IgD-negative memory B cell (primary cell): ENCODE data around the gene RNLS. TPM values are rescaled to one million over a fixed set of nuclear protein-coding genes. Genes with fewer than 3 reads are reported as not detected.
A peak's percentile ranks its signal among the peaks of the same experiment; 100 is the strongest.

ENCODE experiments used
- H3K27ac Mint-ChIP-seq, 3 donors: one replicate each; pipeline ENCODE4 v1.8.0; 2020 to 2022; ENCODE audit warnings: mild to moderate bottlenecking in 3 of 3, mixed read lengths in 3 of 3, moderate library complexity in 1 of 3
- H3K27me3 Mint-ChIP-seq: one replicate; pipeline ENCODE4 v1.8.0; 2021; ENCODE audit warnings: mixed read lengths
- H3K36me3 Mint-ChIP-seq: one replicate; pipeline ENCODE4 v1.8.0; 2020; ENCODE audit warnings: mild to moderate bottlenecking, mixed read lengths
- H3K4me1 Mint-ChIP-seq, 3 donors: one replicate each; pipeline ENCODE4 v1.8.0; 2020 to 2022; ENCODE audit warnings: mixed read lengths in 3 of 3, mild to moderate bottlenecking in 1 of 3
- H3K4me3 Mint-ChIP-seq, 4 donors: one replicate each; pipeline ENCODE4 v1.8.0; 2020 to 2022; ENCODE audit warnings: mild to moderate bottlenecking in 4 of 4, mixed read lengths in 4 of 4, moderate library complexity in 3 of 4
- H3K9me3 Mint-ChIP-seq, 3 donors: one replicate each; pipeline ENCODE4 v1.8.0; 2020 to 2021; ENCODE audit warnings: mixed read lengths in 3 of 3, mild to moderate bottlenecking in 1 of 3
- polyA plus RNA-seq: library from polyadenylated mRNA; unstranded; fragments of 300-500 nt; fragmentation: Illumina TruSeq; gene quantifications from one replicate; pipeline ENCODE4 v1.2.3, GENCODE V29; 2021

Gene RNLS
- polyA plus RNA-seq, 1 donor from 2014 or later: 6.8 TPM

GRCh38 chr10:88273567-88273966 lies 309.6 kb downstream of the RNLS start:
- no peak overlapping the region for H3K4me3 Mint-ChIP-seq
- peaks cover 19 to 30% (median 20%) of the 10 kb centered on the region in 3 donors for H3K4me1 Mint-ChIP-seq
- no peak overlapping the region for H3K27ac Mint-ChIP-seq

DNA sequence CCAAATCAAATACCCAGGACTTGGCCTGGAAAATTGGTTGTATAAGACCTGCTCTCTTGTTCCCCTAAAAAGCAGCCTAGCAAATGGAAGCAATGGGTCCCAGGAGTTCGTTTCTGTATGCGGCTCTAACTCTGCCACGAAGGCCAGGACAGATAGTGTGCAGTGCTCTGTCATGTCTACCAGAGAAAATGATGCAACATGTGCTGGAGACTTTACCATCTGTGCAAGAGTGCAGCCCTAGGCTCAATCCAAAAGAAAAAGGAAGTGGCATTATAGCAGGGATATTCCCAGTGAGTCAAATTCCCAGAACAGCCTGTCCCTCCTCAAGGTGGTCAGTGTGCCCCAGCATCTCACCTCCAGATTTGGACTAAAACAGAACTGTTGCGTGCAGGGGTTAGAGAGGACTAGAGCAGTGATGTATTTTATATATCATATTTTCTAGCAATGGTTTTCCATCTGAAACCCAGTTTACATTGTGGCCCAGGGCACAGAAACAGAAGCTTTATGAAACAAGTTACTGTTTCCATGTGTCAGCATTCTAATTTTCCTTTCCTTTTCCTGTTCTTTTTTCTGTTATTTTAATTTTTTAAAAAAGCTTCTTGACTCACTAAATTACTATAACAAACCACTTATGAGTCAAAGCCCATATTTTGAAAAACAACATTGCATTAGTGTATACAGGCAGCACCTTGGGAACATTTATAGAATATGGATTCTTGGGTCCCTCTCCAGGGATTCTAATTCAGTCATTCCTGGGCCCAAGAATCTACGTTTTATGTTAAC lies 311.2 kb downstream of the RNLS start:
- H3K27ac Mint-ChIP-seq: peak overlapping the region in 2 of 3 donors; percentile 54 to 55
- H3K4me3 Mint-ChIP-seq: peak overlapping the region in 2 of 4 donors; percentile 75 to 78
- no peaks in the 10 kb centered on the region for H3K9me3 Mint-ChIP-seq
- H3K36me3 Mint-ChIP-seq: no peaks in the 10 kb centered on the region
- H3K27me3 Mint-ChIP-seq: no peaks in the 10 kb centered on the region
- H3K4me1 Mint-ChIP-seq: peaks cover 20 to 31% (median 20%) of the 10 kb centered on the region in 3 donors

More at GRCh38 chr10:88273567-88273966, 309.6 kb downstream of the RNLS start:
- Mint-ChIP-seq H3K27me3 (no peaks in the 10 kb centered on the region), H3K9me3 (no peaks in the 10 kb centered on the region), H3K36me3 (peaks cover 2% of the 10 kb centered on the region)

- H3K9me3 Mint-ChIP-seq: no peaks in the 10 kb centered on the region
- H3K4me1 Mint-ChIP-seq: peaks cover 20 to 33% (median 22%) of the 10 kb centered on the region in 3 donors
- H3K27ac Mint-ChIP-seq: peak overlapping the region in 2 of 3 donors; percentile 13 to 54
- H3K4me3 Mint-ChIP-seq: peak overlapping the region in 3 of 4 donors; percentile 21 to 78 (median 75)
- no peaks in the 10 kb centered on the region for H3K27me3 Mint-ChIP-seq
- no peaks in the 10 kb centered on the region for H3K36me3 Mint-ChIP-seq
Measured at GRCh38 chr10:88270871-88271713, 312.0 kb downstream of the RNLS start.

GRCh38 chr10:88270061-88270808 lies 312.9 kb downstream of the RNLS start:
- H3K4me1 Mint-ChIP-seq: peaks cover 20 to 33% (median 22%) of the 10 kb centered on the region in 3 donors
- H3K36me3 Mint-ChIP-seq: no peaks in the 10 kb centered on the region
- H3K4me3 Mint-ChIP-seq: peak overlapping the region in 1 of 4 donors; percentile 51

DNA sequence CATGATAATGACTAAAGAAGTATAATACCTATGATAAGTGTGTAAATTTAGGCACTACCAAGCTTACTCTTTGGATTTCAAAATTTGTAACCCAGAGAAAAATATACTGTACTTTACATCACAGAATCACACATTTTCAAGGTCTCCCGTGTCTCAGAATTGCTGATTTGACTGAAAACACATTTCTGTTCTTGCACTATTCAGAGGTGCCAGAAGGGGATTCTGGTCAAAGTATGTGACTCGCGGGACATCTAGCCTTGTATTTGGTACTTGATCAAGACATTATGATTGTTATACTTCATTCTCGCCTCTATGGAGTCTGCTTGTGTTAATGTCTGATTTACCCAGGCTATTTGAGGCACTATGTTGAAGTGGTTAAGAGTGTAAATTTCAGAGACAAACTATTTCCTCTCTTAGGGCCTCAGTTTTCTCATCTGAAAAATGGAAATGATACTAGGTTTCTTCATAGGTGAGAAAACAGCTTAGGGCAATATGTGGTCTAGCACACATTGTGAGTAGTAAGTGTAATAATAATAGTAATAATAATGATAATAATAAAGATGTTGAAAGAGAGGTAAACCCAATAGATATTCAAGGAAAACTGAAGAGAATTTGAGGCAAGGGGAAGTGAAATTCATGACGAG lies 320.4 kb downstream of the RNLS start:
- H3K27ac Mint-ChIP-seq: no peak overlapping the region
- peaks cover 0 to 4% (median 0%) of the 10 kb centered on the region in 3 donors for H3K9me3 Mint-ChIP-seq
- no peaks in the 10 kb centered on the region for H3K27me3 Mint-ChIP-seq
- peaks cover 2 to 12% (median 11%) of the 10 kb centered on the region in 3 donors for H3K4me1 Mint-ChIP-seq
- H3K36me3 Mint-ChIP-seq: no peaks in the 10 kb centered on the region
- H3K4me3 Mint-ChIP-seq: no peak overlapping the region

More at GRCh38 chr10:88270061-88270808, 312.9 kb downstream of the RNLS start:
- Mint-ChIP-seq H3K9me3 (no peaks in the 10 kb centered on the region), H3K27ac (no peak overlapping the region), H3K27me3 (no peaks in the 10 kb centered on the region)

GRCh38 chr10:88261152-88261551 lies 322.0 kb downstream of the RNLS start:
- peaks cover 0 to 4% (median 0%) of the 10 kb centered on the region in 3 donors for H3K9me3 Mint-ChIP-seq
- no peak overlapping the region for H3K27ac Mint-ChIP-seq
- peaks cover 2 to 9% (median 7%) of the 10 kb centered on the region in 3 donors for H3K4me1 Mint-ChIP-seq
- no peaks in the 10 kb centered on the region for H3K36me3 Mint-ChIP-seq
- H3K27me3 Mint-ChIP-seq: no peaks in the 10 kb centered on the region
- no peak overlapping the region for H3K4me3 Mint-ChIP-seq

DNA sequence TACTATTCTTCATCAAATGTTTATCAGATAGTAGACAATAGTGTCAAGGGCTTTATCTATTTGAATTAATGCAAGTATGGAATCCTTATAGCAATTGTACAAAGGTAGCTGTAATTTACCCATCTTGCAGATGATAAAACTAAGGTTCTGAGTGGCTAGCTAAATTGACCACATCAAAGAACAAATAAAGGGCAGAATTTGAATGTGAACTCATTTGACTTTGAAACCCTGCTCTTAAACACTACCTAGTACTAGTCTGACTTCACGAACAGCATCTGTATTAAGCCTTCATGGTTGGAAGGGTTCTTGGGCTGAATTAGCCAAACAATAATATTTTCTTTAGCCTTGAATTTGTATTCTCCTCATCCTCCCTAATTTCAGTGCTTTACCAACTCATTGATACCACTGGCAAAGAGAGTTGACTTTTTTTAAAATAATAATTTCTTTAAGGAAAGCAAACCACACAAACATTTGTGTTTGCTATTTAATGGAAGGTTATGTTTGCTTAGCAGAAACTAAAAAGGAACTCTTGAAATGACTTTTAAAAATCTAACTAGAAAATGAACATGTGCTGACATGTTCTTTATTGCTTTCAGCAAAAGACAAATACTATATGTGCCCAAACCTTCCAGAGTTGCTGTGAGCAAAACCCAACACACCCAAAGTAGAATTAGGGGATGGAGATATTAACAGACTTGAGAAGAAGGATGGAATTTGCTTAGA lies 322.6 kb downstream of the RNLS start:
- H3K4me1 Mint-ChIP-seq: peaks cover 2 to 9% (median 7%) of the 10 kb centered on the region in 3 donors
- H3K27me3 Mint-ChIP-seq: no peaks in the 10 kb centered on the region
- H3K9me3 Mint-ChIP-seq: peaks cover 0 to 4% (median 0%) of the 10 kb centered on the region in 3 donors
- no peak overlapping the region for H3K4me3 Mint-ChIP-seq
- H3K27ac Mint-ChIP-seq: no peak overlapping the region
- no peaks in the 10 kb centered on the region for H3K36me3 Mint-ChIP-seq

GRCh38 chr10:88259381-88259780 lies 323.7 kb downstream of the RNLS start:
- Mint-ChIP-seq H3K27me3 (no peaks in the 10 kb centered on the region), H3K4me1 (peaks cover 2 to 9% (median 7%) of the 10 kb centered on the region in 3 donors), H3K27ac (no peak overlapping the region), H3K9me3 (no peaks in the 10 kb centered on the region), H3K36me3 (no peaks in the 10 kb centered on the region), H3K4me3 (no peak overlapping the region)

- Mint-ChIP-seq H3K27me3 (no peaks in the 10 kb centered on the region), H3K36me3 (no peaks in the 10 kb centered on the region), H3K4me3 (no peak overlapping the region), H3K4me1 (peaks cover 0 to 4% (median 1%) of the 10 kb centered on the region in 3 donors), H3K9me3 (no peaks in the 10 kb centered on the region), H3K27ac (no peak overlapping the region)
Measured at GRCh38 chr10:88256886-88257285, 326.2 kb downstream of the RNLS start.

DNA sequence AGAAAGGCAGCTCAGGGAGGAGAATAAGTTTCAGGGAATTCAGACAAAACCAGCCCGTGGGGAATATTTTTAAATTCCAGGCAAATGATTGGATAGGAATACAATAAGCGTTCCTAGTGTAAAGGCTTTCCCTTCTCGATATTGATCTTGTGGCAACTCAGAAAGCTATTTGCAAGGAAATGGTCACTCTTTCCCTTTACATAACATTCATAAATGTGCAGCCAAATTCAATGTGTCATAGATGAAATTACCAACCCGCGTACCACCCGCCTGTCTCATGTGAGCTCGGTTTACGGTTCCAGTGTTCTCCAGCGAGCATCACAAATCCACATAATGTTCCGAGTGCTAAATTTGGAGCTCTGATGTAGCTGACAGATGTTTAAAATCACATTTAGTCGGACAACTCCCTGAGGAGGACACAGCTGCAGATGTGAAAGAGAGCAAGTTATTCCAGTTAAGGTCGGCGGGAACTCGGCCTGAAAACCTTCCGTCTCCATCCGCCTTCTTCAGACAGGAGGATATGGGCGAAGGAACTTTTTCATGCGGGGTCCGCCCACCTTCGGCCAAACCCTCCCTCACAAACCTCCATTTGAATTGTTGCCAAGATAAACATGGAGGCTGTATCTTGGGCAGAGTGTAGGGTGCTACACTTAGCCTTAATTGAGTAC lies 327.0 kb downstream of the RNLS start:
- Mint-ChIP-seq H3K9me3 (no peaks in the 10 kb centered on the region), H3K36me3 (peaks cover 2% of the 10 kb centered on the region), H3K27ac (no peak overlapping the region), H3K4me3 (no peak overlapping the region), H3K27me3 (no peaks in the 10 kb centered on the region), H3K4me1 (peaks cover 0 to 4% (median 0%) of the 10 kb centered on the region in 3 donors)

DNA sequence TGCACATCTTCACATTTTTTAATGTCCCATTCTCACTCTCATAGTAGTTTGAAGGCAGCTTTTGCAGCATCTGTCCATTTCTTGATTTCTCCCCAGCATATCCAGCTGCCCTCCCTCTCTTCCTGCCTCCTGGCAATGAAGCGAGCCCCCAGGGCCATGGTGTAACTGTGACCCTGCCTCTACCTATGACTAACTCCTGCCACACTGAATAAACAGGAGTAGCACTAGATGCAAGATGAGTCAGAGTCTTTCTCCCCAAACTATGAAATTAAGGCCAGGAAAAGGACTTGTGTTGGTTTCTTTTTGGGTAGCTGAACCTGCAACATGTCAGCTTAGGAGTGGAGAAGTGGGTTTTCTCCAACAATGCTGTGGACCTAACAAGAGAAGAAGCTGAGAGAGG lies 329.0 kb downstream of the RNLS start:
- Mint-ChIP-seq H3K4me1 (no peaks in the 10 kb centered on the region), H3K4me3 (no peak overlapping the region), H3K27ac (no peak overlapping the region), H3K36me3 (peaks cover 2% of the 10 kb centered on the region), H3K27me3 (no peaks in the 10 kb centered on the region), H3K9me3 (no peaks in the 10 kb centered on the region)

- Mint-ChIP-seq H3K27ac (no peak overlapping the region), H3K4me3 (no peak overlapping the region), H3K36me3 (peaks cover 2% of the 10 kb centered on the region), H3K9me3 (no peaks in the 10 kb centered on the region), H3K4me1 (no peaks in the 10 kb centered on the region), H3K27me3 (no peaks in the 10 kb centered on the region)
Measured at GRCh38 chr10:88253622-88254021, 329.5 kb downstream of the RNLS start.

DNA sequence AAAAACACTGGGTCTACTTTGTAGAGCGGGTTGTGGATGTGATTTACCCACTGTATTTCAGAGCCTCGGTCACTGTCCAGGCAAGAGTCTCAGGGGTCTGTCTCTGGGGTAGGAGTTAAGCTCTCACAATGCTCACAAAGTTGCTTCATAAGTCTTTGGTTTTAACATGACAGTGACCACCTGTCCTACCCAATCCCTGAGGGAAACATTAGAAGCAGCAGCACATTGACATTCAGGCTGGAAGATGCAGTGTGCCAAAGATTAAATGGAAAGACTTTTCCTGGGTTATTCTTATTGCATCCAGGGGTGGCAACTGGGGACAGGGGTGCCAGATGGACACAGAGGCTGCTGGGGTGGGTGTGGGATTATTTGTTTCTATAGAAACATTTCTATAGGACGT lies 330.0 kb downstream of the RNLS start:
- Mint-ChIP-seq H3K27ac (no peak overlapping the region), H3K4me1 (peaks cover 0 to 2% (median 1%) of the 10 kb centered on the region in 3 donors), H3K4me3 (no peak overlapping the region), H3K27me3 (no peaks in the 10 kb centered on the region), H3K9me3 (no peaks in the 10 kb centered on the region), H3K36me3 (peaks cover 2% of the 10 kb centered on the region)
